Mesodermal cell (in vitro differentiated cells): Measurements from ENCODE around the gene ATP6V1B1.

Source experiments
- H3K27ac ChIP-seq: 2 replicates; pipeline ENCODE4 v1.7.0; 2013; ENCODE audit warnings: mild to moderate bottlenecking, low read depth, low read length, moderate library complexity; ENCODE audit not compliant: severe bottlenecking
- H3K36me3 ChIP-seq: 2 replicates; pipeline ENCODE4 v1.7.1; 2013; ENCODE audit warnings: mild to moderate bottlenecking, low read length, moderate library complexity; ENCODE audit not compliant: control insufficient read depth, insufficient read depth
- H3K4me1 ChIP-seq: one replicate; pipeline ENCODE4 v1.7.1; 2013; ENCODE audit warnings: mild to moderate bottlenecking, low read length; ENCODE audit not compliant: insufficient read depth, control insufficient read depth, poor library complexity, severe bottlenecking
- H3K4me3 ChIP-seq: 2 replicates; pipeline ENCODE4 v1.7.0; 2013; ENCODE audit warnings: low read length, control low read depth, mild to moderate bottlenecking; ENCODE audit not compliant: insufficient read depth, poor library complexity, severe bottlenecking; ENCODE audit errors: extremely low read depth
- H3K9me3 ChIP-seq: 2 replicates; pipeline ENCODE4 v1.7.1; 2013; ENCODE audit warnings: mild to moderate bottlenecking, low read length, moderate library complexity; ENCODE audit not compliant: control insufficient read depth
- WGBS, 2 experiments: methylation state at CpG; one replicate each; pipeline ENCODE4 v1.1.5; 2013; ENCODE audit warnings: missing lambda C conversion rate in 2 of 2; ENCODE audit not compliant: insufficient coverage in 2 of 2; 5-methylcytosine and 5-hydroxymethylcytosine counted together

Gene ATP6V1B1

DNA sequence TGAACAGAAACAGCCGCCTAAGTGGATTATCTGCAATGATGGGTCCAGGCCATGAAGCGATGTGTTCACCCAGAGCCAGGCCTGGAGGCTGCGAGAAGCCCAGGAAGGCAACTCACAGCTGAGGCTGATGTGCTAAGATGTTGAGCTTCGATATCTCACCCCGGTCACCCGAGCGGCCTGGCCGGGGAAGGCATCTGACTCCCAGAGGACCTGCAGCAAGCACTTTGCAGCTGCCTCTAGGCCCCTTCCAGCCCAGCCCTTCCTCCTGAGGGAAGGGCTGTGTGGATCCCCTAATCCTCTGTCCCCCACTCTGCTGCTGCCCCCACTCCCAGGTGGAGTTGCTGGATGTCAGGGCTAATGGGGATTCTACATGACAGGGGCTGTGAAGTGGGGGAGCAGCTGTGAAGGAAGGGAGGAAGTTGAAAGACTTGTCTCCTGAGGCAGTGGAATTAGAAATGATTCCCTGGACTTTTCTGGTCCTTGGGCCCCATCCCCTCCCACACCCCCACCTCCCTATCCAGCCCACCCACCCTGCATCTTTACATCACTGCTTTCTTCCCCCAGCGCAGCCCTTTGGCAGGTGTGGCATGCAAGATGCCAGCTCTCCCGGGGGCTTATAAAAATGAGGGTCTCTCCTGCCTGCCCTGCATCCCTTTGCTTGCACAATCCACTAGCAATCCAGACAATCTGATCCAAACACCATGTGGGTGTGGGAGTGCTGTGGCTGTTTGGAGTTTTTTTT lies 4.3 kb downstream of the ATP6V1B1 start:
- Histone ChIP-seq H3K9me3 (no peaks in the 10 kb centered on the region), H3K4me3 (no peak overlapping the region), H3K27ac (no peak overlapping the region), H3K36me3 (no peaks in the 10 kb centered on the region), H3K4me1 (no peaks in the 10 kb centered on the region)
- WGBS, 2 experiments: 86 to 88% methylated on average over 8 of the region's 10 CpGs

DNA sequence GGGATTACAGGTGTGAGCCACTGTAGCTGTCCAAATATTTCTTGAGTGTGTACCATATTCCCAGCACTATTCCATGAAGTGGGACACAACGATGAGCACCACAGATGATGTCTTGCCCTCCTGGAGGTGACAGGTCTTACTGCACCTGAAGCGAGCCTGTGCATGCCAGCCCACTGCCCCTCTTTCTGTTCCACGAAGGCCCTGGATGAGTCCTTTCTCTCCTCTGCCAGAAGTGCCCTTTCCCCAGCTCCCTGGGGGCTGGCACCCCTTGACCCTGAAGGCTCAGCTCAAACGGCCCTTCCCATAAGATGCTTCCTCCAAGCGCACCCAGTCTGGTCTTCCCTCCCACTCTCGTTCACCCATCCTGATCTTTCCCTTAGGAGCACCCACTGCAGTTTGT lies 5.5 kb downstream of the ATP6V1B1 start:
- WGBS, 2 experiments: 77 to 80% methylated on average over 3 to 5 of the region's 6 CpGs
- Histone ChIP-seq H3K36me3 (no peaks in the 10 kb centered on the region), H3K4me3 (no peak overlapping the region), H3K27ac (no peak overlapping the region), H3K4me1 (no peaks in the 10 kb centered on the region), H3K9me3 (no peaks in the 10 kb centered on the region)

DNA sequence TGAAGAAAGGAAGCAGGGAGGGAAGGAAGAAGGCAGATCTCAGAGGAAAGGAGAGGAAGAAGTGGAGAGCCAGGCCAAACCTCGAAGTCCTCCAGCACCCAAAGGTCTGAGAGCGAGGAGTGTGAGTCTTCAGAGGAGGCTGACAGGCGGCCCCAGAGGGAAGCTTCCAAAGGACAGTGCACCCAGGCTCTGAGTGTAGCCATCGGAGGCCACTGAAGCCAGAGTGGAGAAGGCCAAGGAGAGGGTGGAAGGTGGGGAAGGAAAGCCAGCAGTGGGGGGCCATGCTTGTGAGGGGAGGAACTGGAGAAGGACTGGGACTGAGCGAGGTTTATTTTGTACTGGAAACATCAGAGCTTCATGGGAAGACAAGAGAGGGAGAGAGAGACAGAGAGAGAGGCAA lies 6.0 kb downstream of the ATP6V1B1 start:
- H3K4me1 ChIP-seq: no peaks in the 10 kb centered on the region
- no peaks in the 10 kb centered on the region for H3K36me3 ChIP-seq
- no peaks in the 10 kb centered on the region for H3K9me3 ChIP-seq
- WGBS, 2 experiments: 87 to 90% methylated on average over 4 to 5 of the region's 5 CpGs
- H3K27ac ChIP-seq: no peak overlapping the region
- no peak overlapping the region for H3K4me3 ChIP-seq

DNA sequence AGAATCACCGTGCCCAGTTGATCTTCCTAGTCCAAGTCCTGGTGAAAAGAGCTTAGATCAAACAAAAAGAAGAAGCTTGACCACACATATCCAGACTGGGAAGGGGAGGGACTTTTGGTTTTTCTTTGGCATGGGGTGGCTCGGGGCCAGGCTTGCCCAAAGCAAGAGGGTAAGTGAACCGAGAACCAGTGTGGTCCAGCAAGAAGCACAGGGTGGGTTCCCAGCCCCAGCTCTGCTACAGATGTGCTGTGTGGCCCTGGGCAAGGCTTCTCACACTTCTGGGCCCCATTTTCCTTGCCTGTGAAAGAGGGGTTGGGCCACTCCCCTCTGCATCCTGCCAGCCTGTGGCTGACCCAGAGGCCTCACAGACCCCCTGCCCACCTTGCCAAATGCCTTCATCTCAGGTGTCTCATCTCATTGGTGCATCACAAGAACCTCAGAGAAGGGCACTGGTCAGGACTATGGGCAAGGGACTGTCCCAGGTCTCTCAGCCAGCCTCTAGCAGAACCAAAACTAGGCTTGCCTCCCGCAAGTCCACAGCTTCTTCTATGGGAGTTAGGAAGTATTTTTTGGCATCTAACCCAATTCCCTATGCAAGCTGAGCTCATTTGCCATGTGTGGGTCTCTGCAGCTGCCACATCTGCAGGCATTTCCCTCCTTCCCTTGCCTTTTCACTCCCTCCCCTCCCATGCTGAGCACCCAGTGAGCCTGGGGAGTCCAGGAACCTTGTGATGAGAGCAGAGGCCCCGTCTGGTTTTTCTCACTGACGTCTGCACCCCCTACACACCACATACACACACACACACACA lies 6.9 kb downstream of the ATP6V1B1 start:
- no peaks in the 10 kb centered on the region for H3K9me3 ChIP-seq
- no peak overlapping the region for H3K27ac ChIP-seq
- H3K36me3 ChIP-seq: no peaks in the 10 kb centered on the region
- no peak overlapping the region for H3K4me3 ChIP-seq
- whole genome bisulfite sequencing, 2 experiments: 69 to 80% methylated on average over 3 to 4 of the region's 6 CpGs
- peaks cover 7% of the 10 kb centered on the region for H3K4me1 ChIP-seq

DNA sequence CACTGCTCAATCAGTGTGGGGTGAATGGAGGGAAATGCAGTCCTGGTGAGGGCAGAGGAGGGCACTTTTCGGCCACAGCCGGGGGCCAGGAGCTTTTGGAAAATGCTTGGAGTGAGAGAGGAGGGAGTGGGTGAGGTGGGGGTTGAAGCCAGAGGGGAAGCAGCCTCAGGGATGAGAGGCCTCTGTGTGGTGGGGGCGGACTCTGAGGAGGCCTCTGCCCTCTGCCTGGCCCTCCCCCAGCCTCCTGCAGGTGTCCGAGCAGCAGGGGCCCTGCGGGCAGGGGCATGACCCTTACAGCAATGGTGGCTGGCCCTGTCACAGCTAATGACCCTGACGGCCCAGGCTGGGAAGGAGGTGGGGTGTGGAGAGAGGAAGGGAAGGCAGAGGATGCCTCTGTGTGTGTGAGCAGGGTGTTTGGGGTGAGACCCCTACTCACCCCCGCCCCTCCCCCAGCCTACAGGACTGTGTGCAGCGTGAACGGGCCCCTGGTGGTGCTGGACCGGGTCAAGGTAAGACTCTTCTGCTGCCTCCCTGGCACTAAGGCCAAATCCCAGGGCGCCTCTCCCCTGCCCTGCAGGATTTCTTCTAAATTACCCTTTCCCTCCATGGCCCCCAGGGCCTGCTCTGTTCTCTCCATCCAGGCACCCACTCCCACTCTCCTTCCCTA lies 7.6 kb downstream of the ATP6V1B1 start:
- H3K27ac ChIP-seq: no peak overlapping the region
- no peak overlapping the region for H3K4me3 ChIP-seq
- H3K36me3 ChIP-seq: no peaks in the 10 kb centered on the region
- no peaks in the 10 kb centered on the region for H3K9me3 ChIP-seq
- H3K4me1 ChIP-seq: peaks cover 13% of the 10 kb centered on the region
- WGBS, 2 experiments: 48 to 50% methylated on average over 7 of the region's 11 CpGs

DNA sequence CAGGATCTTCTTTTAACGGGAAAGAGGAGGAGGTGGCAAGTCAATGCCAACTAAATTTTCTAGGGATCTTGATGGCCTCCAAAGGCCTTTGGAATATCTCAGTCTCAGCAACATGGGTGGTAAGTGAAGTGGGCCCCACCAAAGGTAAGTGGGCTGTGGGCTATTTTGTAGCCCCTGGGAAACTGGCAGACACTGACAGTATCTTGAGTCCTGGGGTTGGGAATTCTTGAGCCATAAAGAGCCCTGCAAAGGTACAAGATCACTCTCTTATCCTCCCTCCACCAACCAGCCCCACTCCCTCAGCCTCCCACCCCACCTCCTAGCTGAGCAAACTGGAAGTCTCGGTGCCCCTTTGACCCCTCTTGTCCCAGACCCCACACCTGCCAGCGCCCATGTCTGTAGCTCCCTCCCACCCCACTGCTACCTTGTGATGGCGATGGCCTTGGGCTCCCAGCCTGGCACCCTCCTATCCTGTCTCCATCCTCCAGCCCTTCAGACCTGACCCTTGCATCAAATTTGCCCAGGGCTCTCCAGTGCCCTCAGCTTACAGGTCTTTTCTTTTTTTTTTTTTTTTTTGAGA lies 8.5 kb downstream of the ATP6V1B1 start:
- Histone ChIP-seq H3K36me3 (no peaks in the 10 kb centered on the region), H3K27ac (no peak overlapping the region), H3K4me3 (no peak overlapping the region), H3K9me3 (no peaks in the 10 kb centered on the region), H3K4me1 (peaks cover 13% of the 10 kb centered on the region)
- 77 to 89% methylated on average over 3 to 4 of the region's 4 CpGs for WGBS, 2 experiments

DNA sequence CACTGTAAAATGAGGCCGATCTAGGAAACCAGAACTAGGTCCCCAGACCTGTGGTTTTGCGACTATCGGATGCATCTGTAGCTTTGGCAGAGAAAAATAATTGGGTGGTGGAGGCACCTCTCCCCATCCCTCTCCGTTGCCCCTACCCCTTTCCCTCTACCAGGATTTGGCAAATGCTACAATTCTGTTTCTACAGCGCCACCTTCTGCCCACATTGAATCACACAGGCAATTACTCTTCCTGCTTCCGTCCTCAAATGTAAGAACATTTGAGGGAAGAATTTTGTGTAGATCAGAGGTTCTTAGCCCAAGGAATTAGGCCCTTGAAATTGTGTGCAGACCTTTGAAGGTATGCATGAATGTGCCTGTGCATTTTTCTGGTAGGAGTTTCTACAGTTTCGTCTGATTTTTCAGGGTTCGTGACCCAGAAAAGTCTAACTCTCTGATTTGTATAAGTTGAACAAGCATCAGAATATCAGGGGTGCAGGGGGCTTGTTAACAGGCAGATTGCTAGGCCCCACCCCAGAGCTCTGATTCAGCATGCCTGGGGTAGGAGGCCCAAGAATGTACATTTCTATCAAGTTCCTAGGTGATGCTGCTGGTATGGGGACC lies 11.2 kb downstream of the ATP6V1B1 start:
- H3K9me3 ChIP-seq: no peaks in the 10 kb centered on the region
- no peak overlapping the region for H3K27ac ChIP-seq
- no peaks in the 10 kb centered on the region for H3K36me3 ChIP-seq
- peaks cover 13% of the 10 kb centered on the region for H3K4me1 ChIP-seq
- no peak overlapping the region for H3K4me3 ChIP-seq
- WGBS, 2 experiments: 19 to 33% methylated on average over 3 to 4 of the region's 8 CpGs

DNA sequence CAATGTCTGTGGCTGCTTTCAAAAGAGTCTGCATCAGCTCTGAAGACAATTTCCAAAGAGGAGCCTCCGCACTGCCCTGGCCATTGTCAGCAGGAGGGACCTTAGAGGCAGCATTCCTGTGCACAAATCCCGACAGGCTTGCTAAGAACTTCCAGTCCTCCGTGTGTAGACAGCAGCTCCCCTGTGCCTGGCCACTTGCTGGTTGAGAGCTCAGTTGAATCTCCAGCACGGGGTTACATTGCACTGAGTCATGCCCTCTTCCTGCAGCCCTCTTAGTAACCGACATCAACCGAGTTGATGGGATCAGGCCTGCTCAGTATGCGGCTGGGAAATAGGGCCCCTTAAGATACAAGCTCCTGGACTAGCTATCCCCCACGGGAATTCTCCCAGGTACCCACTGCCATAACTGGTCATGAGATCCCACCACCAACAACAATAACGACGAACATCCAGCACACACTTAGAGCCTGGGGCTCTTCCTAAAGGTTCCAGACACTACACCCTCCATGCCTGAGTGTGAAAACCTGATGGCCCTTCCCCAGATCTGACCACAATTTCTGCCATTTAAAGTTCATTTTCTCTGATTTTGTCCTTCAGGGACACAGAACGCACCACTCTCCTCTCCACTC lies 12.0 kb downstream of the ATP6V1B1 start:
- Histone ChIP-seq H3K27ac (no peak overlapping the region), H3K4me1 (peaks cover 13% of the 10 kb centered on the region), H3K36me3 (no peaks in the 10 kb centered on the region), H3K9me3 (no peaks in the 10 kb centered on the region), H3K4me3 (no peak overlapping the region)
- 37 to 40% methylated on average over 11 of the region's 11 CpGs for WGBS, 2 experiments

DNA sequence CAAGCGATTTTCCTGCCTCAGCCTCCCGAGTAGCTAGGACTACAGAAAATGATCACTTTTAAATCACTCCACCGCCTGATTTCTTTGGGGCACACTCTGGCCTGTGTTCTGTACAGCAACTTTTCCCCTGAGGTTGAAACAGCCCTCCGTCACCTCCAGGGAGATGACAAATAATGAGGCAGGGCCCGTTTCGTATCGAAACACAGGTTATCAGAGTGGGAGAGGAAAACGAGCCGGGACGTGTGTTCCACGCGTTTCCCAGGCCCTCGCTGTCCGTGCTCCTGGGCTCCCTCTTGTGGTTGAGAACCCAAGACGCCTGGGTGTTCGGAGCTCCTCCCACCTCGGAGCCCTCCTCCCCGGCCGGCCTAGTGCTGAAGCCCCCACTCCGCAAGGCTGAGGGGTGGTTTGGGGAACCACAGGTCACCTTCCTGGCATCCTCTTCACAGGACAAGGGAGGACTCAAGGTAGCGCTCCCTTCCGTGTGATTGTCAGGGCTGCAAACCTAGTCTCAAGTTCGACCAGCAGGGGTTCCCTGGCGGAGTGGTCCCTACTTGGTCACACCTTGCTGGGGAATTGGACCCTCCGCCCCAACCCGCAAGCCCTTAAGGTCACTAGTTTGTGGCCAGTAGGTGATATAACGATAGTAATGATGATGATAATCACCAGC lies 12.8 kb downstream of the ATP6V1B1 start:
- no peak overlapping the region for H3K4me3 ChIP-seq
- peaks cover 13% of the 10 kb centered on the region for H3K4me1 ChIP-seq
- WGBS, 2 experiments: 16 to 18% methylated on average over 16 to 18 of the region's 27 CpGs
- no peak overlapping the region for H3K27ac ChIP-seq
- H3K9me3 ChIP-seq: no peaks in the 10 kb centered on the region
- no peaks in the 10 kb centered on the region for H3K36me3 ChIP-seq
